GM12878 (cell line): ENCODE results near the gene SCAND1. TPM values are rescaled to one million over a fixed set of nuclear protein-coding genes. Genes with fewer than 3 reads are reported as not detected.

Source experiments
- ATF3 ChIP-seq: IDR thresholded peaks from 2 replicates; pipeline ENCODE4 v1.6.1; 2011; ENCODE audit warnings: low read depth, mild to moderate bottlenecking, low read length, moderate library complexity, borderline replicate concordance; ENCODE audit errors: extremely low read depth
- BMI1 ChIP-seq: fragments of 450-650 bp; IDR thresholded peaks from 2 replicates; pipeline ENCODE4 v1.6.1; 2016; ENCODE audit warnings: mild to moderate bottlenecking, moderate library complexity, borderline replicate concordance
- DPF2 ChIP-seq: fragments of 450-650 bp; IDR thresholded peaks from 2 replicates; pipeline ENCODE4 v1.6.1; 2017; ENCODE audit warnings: mild to moderate bottlenecking
- E2F8 ChIP-seq: fragments of 450-650 bp; IDR thresholded peaks from 2 replicates; pipeline ENCODE4 v1.6.1; 2018; ENCODE audit warnings: mild to moderate bottlenecking, low read depth, moderate library complexity; ENCODE audit not compliant: partially characterized antibody
- EP300 ChIP-seq, 2 experiments: fragments of 150-350 bp in 1 of 2; IDR thresholded peaks; 2 replicates each; pipeline ENCODE4 v1.6.1; 2011 to 2012; ENCODE audit warnings: low read depth in 2 of 2, low read length in 2 of 2, borderline replicate concordance in 1 of 2, improper control_type of control experiment in 1 of 2, inconsistent platforms in 1 of 2; ENCODE audit not compliant: control insufficient read depth in 1 of 2
- ESRRA ChIP-seq: IDR thresholded peaks from 2 replicates; pipeline ENCODE4 v1.6.1; 2012; ENCODE audit warnings: mild to moderate bottlenecking, low read length, improper control_type of control experiment
- GATAD2B ChIP-seq: fragments of 450-650 bp; conservative IDR thresholded peaks from 2 replicates; pipeline ENCODE4 v1.6.1; 2017; ENCODE audit warnings: low read depth, mild to moderate bottlenecking, moderate library complexity
- HCFC1 ChIP-seq: fragments of 150-350 bp; IDR thresholded peaks from 2 replicates; pipeline ENCODE4 v1.6.1; 2014; ENCODE audit warnings: low read length
- JUNB ChIP-seq: IDR thresholded peaks from 2 replicates; pipeline ENCODE4 v1.6.1; 2016; ENCODE audit warnings: antibody characterized with exemption, mild to moderate bottlenecking
- MTA3 ChIP-seq: IDR thresholded peaks from 2 replicates; pipeline ENCODE4 v1.6.1; 2012; ENCODE audit warnings: low read length, inconsistent platforms, borderline replicate concordance
- NFYA ChIP-seq: IDR thresholded peaks from 2 replicates; pipeline ENCODE4 v1.6.1; 2011; ENCODE audit warnings: low read depth, mild to moderate bottlenecking, low read length, improper control_type of control experiment, borderline replicate concordance
- NRF1 ChIP-seq: conservative IDR thresholded peaks from 2 replicates; pipeline ENCODE4 v1.6.1; 2011; ENCODE audit warnings: mild to moderate bottlenecking, low read depth, low read length, improper control_type of control experiment
- POLR2A ChIP-seq: IDR thresholded peaks from 2 replicates; pipeline ENCODE4 v1.6.1; 2011; ENCODE audit warnings: low read depth, mild to moderate bottlenecking, low read length
- POLR2AphosphoS2 ChIP-seq: IDR thresholded peaks from 2 replicates; pipeline ENCODE4 v1.6.1; 2011; ENCODE audit warnings: low read depth, mild to moderate bottlenecking, low read length, improper control_type of control experiment, moderate library complexity
- TBL1XR1 ChIP-seq: IDR thresholded peaks from 2 replicates; pipeline ENCODE4 v1.6.1; 2012; ENCODE audit warnings: low read depth, low read length, improper control_type of control experiment
- USF1 ChIP-seq: IDR thresholded peaks from 2 replicates; pipeline ENCODE4 v1.6.1; 2011; ENCODE audit warnings: borderline replicate concordance, low read depth, mild to moderate bottlenecking, moderate library complexity, mixed read lengths, low read length; ENCODE audit not compliant: insufficient read depth; ENCODE audit errors: extremely low read length
- ZBTB11 ChIP-seq: fragments of 450-650 bp; formaldehyde crosslinking; IDR thresholded peaks from 2 replicates; pipeline ENCODE4 v1.5.0; 2022; ENCODE audit warnings: mild to moderate bottlenecking, missing genetic modification characterization
- ZBTB4 ChIP-seq: fragments of 450-650 bp; formaldehyde crosslinking; IDR thresholded peaks from 2 replicates; pipeline ENCODE4 v1.4.0; 2022; ENCODE audit warnings: mild to moderate bottlenecking, moderate library complexity
- polyA plus RNA-seq, 11 experiments: library from polyadenylated mRNA; depleted of rRNA in 4 of 11; unstranded in 6 of 11; stranded (reverse) in 5 of 11; fragments of >200 nt; fragmentation: Nextera tagmentation in 4 of 11; fragmentation: Illumina TruSeq in 1 of 11; extraction: Ambion mirVana in 4 of 11; extraction: Trizol in 1 of 11; gene quantifications; 1 replicate in 1 of 11; 2 replicates in 10 of 11; pipeline versions ENCODE4 v1.2.1 to v1.2.3, GENCODE V29; 2011 to 2016; ENCODE audit warnings: inconsistent platforms in 2 of 11, missing spikeins in 2 of 11, low read depth in 1 of 11
- total RNA-seq, 4 experiments: library from RNA; depleted of rRNA in 3 of 4; stranded (reverse); fragments of >200 nt in 3 of 4; fragmentation: Illumina TruSeq in 1 of 4; extraction: Trizol in 1 of 4; gene quantifications; 2 replicates each; pipeline versions ENCODE4 v1.2.1 to v1.2.3, GENCODE V29; 2013 to 2021

The SCAND1 gene
- total and polyA plus RNA-seq, 10 of the 15 experiments (the other 5 are each of a cell fraction or from before 2014, with no cell fraction given): 0.08 to 117 (median 25.9) TPM

GRCh38 chr20:35953387-35954199 lies 709 bp downstream of the SCAND1 start (continued):
- TF ChIP-seq USF1 (no peak), DPF2 (0 out of 2 replicates have a peak, but pooled peaks have one; percentile 44), POLR2A (no peak), TBL1XR1 (no peak), NRF1 (no peak), ATF3 (no peak), GATAD2B (0 out of 2 replicates have a peak, but pooled peaks have one; percentile 68), NFYA (no peak), ESRRA (no peak), BMI1 (no peak), E2F8 (no peak), HCFC1 (no peak), ZBTB4 (CRISPR knock-in tag) (no peak), POLR2AphosphoS2 (0 out of 2 replicates have a peak, but pooled peaks have one; percentile 16), ZBTB11 (no peak), JUNB (no peak), MTA3 (no peak), EP300 (IDR thresholded peaks at IDR 0.05; ENCODE audit: borderline replicate concordance in 1 of 2, control insufficient read depth in 1 of 2, low read depth in 2 of 2, low read length in 2 of 2) (no peak)
